OCI-LY1 (cell line): ENCODE results near the gene DIP2C.

ENCODE experiments used
- H2AFZ ChIP-seq: fragments of 200-600 bp; sonication (generic), shearing (Covaris generic); 2 replicates; pipeline ENCODE4 v1.6.0; 2014; ENCODE audit warnings: antibody characterized with exemption, mild to moderate bottlenecking, low read length
- H3F3A ChIP-seq: fragments of 200-600 bp; sonication (generic), shearing (Covaris generic); 2 replicates; pipeline ENCODE4 v1.6.0; 2014; ENCODE audit warnings: mild to moderate bottlenecking, antibody characterized with exemption, low read length, moderate library complexity; ENCODE audit not compliant: insufficient read depth
- H3K27ac ChIP-seq: fragments of 200-600 bp; sonication (generic); 2 replicates; pipeline ENCODE4 v1.5.1; 2014; ENCODE audit warnings: low read length, mixed run types, mild to moderate bottlenecking, low read depth; ENCODE audit not compliant: poor library complexity, severe bottlenecking
- H3K27me3 ChIP-seq: fragments of 200-600 bp; sonication (generic); 2 replicates; pipeline ENCODE4 v1.6.0; 2014; ENCODE audit warnings: antibody characterized with exemption, mild to moderate bottlenecking, low read length, moderate library complexity; ENCODE audit not compliant: insufficient read depth
- H3K36me3 ChIP-seq: fragments of 200-600 bp; sonication (generic); 2 replicates; pipeline ENCODE4 v1.6.1; 2014; ENCODE audit warnings: mild to moderate bottlenecking, antibody characterized with exemption, low read length, moderate library complexity, mixed read lengths; ENCODE audit not compliant: insufficient read depth
- H3K4me1 ChIP-seq: fragments of 200-600 bp; sonication (generic); 2 replicates; pipeline ENCODE4 v1.5.1; 2014; ENCODE audit warnings: mild to moderate bottlenecking, low read length, moderate library complexity; ENCODE audit not compliant: insufficient read depth, severe bottlenecking
- H3K4me2 ChIP-seq: fragments of 200-600 bp; sonication (generic), shearing (Covaris generic); 2 replicates; pipeline ENCODE4 v1.6.1; 2014; ENCODE audit warnings: low read length
- H3K4me3 ChIP-seq: fragments of 200-600 bp; sonication (generic); 2 replicates; pipeline ENCODE4 v1.5.1; 2014; ENCODE audit warnings: low read length, low read depth, mild to moderate bottlenecking, mixed read lengths; ENCODE audit not compliant: poor library complexity, severe bottlenecking
- H3K79me2 ChIP-seq: fragments of 200-600 bp; shearing (Covaris generic); 2 replicates; pipeline ENCODE4 v1.6.1; 2016; ENCODE audit warnings: mixed run types, low read length, mixed read lengths; ENCODE audit not compliant: insufficient read depth
- H3K9ac ChIP-seq: fragments of 200-600 bp; sonication (generic), shearing (Covaris generic); 2 replicates; pipeline ENCODE4 v1.6.1; 2014; ENCODE audit warnings: mild to moderate bottlenecking, low read length, mixed read lengths
- H3K9me2 ChIP-seq: fragments of 200-600 bp; sonication (generic), shearing (Covaris generic); 2 replicates; pipeline ENCODE4 v1.6.1; 2014; ENCODE audit warnings: low read depth, mild to moderate bottlenecking, low read length, mixed read lengths
- H3K9me3 ChIP-seq: fragments of 200-600 bp; shearing (Covaris generic); 2 replicates; pipeline ENCODE4 v1.6.1; 2014; ENCODE audit warnings: low read length, mixed read lengths
- H4K20me1 ChIP-seq: fragments of 200-600 bp; sonication (generic), shearing (Covaris generic); 2 replicates; pipeline ENCODE4 v1.6.0; 2016; ENCODE audit warnings: mild to moderate bottlenecking, low read length; ENCODE audit not compliant: insufficient read depth
- CTCF ChIP-seq: fragments of 200-600 bp; sonication (generic), shearing (Covaris generic); IDR thresholded peaks from 2 replicates; pipeline ENCODE4 v1.5.1; 2017; ENCODE audit warnings: mild to moderate bottlenecking, antibody characterized with exemption, low read length, moderate library complexity, mixed read lengths
- EZH2 ChIP-seq: fragments of 200-600 bp; sonication (generic), shearing (Covaris generic); IDR thresholded peaks from 2 replicates; pipeline ENCODE4 v1.8.0; 2017; ENCODE audit warnings: borderline replicate concordance, mixed run types, mild to moderate bottlenecking, antibody characterized with exemption, low read length, moderate library complexity, mixed read lengths

DIP2C gene

DNA sequence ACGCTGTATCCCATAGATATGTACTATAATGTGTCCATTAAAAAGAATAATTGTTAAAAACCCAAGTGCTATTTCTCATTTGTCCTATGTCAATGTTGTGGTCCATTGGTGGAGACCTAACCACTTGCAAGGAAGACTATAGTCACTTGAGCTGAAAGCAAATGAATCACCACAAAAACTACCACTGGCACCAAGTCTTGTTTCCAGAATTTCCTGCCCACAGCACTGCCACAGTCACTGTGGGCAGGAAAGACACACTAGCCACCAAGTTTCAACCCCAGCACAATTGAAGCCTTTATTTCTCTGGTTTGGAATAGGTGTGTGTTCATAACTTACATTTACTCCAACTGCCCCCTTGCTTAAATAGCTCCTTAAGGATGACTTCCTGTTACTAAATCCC lies 12.4 kb downstream of the DIP2C start:
- H4K20me1 ChIP-seq = no peaks in the 10 kb centered on the region
- no peaks in the 10 kb centered on the region for H3K9me2 ChIP-seq
- H3K4me2 ChIP-seq = no peak overlapping the region
- 0 out of 2 replicates have a peak, but pooled peaks cover 3% of the 10 kb centered on the region for H3K27me3 ChIP-seq
- no peak for TF ChIP-seq CTCF
- TF ChIP-seq EZH2 = no peak
- H3K9me3 ChIP-seq = no peaks in the 10 kb centered on the region
- no peak overlapping the region for H3K27ac ChIP-seq
- H3K4me1 ChIP-seq = peaks cover 9% of the 10 kb centered on the region
- H2AFZ ChIP-seq = no peak overlapping the region
- H3K36me3 ChIP-seq = no peaks in the 10 kb centered on the region
- H3F3A ChIP-seq = no peaks in the 10 kb centered on the region
- no peaks in the 10 kb centered on the region for H3K79me2 ChIP-seq
- no peak overlapping the region for H3K9ac ChIP-seq
- H3K4me3 ChIP-seq = no peak overlapping the region

- Histone ChIP-seq H3K27me3 (0 out of 2 replicates have a peak, but pooled peaks cover 3% of the 10 kb centered on the region), H3K27ac (no peak overlapping the region), H3K9me3 (no peaks in the 10 kb centered on the region), H3F3A (no peaks in the 10 kb centered on the region), H3K4me3 (no peak overlapping the region), H2AFZ (no peak overlapping the region), H3K4me2 (no peak overlapping the region), H3K9ac (no peak overlapping the region), H4K20me1 (no peaks in the 10 kb centered on the region), H3K36me3 (no peaks in the 10 kb centered on the region), H3K4me1 (peaks cover 9% of the 10 kb centered on the region), H3K79me2 (no peaks in the 10 kb centered on the region), H3K9me2 (no peaks in the 10 kb centered on the region)
- TF ChIP-seq CTCF = no peak
Measured at GRCh38 chr10:676178-676577, 13.3 kb downstream of the DIP2C start.

GRCh38 chr10:675532-675931 lies 13.9 kb downstream of the DIP2C start:
- H3K27ac ChIP-seq = no peak overlapping the region
- TF ChIP-seq EZH2 = no peak
- TF ChIP-seq CTCF = no peak
- H3K4me3 ChIP-seq = no peak overlapping the region
- no peaks in the 10 kb centered on the region for H3F3A ChIP-seq
- H3K4me1 ChIP-seq = peaks cover 9% of the 10 kb centered on the region
- H3K9ac ChIP-seq = no peak overlapping the region
- no peaks in the 10 kb centered on the region for H3K79me2 ChIP-seq
- no peak overlapping the region for H3K4me2 ChIP-seq
- no peaks in the 10 kb centered on the region for H3K9me2 ChIP-seq
- no peaks in the 10 kb centered on the region for H4K20me1 ChIP-seq
- H2AFZ ChIP-seq = no peak overlapping the region
- H3K27me3 ChIP-seq = 0 out of 2 replicates have a peak, but pooled peaks cover 3% of the 10 kb centered on the region
- H3K36me3 ChIP-seq = no peaks in the 10 kb centered on the region
- no peaks in the 10 kb centered on the region for H3K9me3 ChIP-seq
